Type B pancreatic cell (in vitro differentiated cells): Measurements from ENCODE around the gene KLHL22. TPM values are rescaled to one million over a fixed set of nuclear protein-coding genes. Genes with fewer than 3 reads are reported as not detected.

Source experiments
- DNase-seq: peaks from one replicate; pipeline ENCODE4 v3.0.0; 2021; ENCODE audit warnings: mixed read lengths; ENCODE audit not compliant: unreplicated experiment; ENCODE audit errors: extremely low spot score
- H3K27ac Mint-ChIP-seq: 2 replicates; pipeline ENCODE4 v1.8.0; 2021; ENCODE audit warnings: mild to moderate bottlenecking, mixed read lengths
- H3K27me3 Mint-ChIP-seq: 2 replicates; pipeline ENCODE4 v1.8.0; 2021; ENCODE audit warnings: mixed read lengths
- H3K36me3 Mint-ChIP-seq: 2 replicates; pipeline ENCODE4 v1.8.0; 2021; ENCODE audit warnings: mixed read lengths
- H3K4me1 Mint-ChIP-seq: one replicate; pipeline ENCODE4 v1.8.0; 2021; ENCODE audit warnings: mixed read lengths; ENCODE audit not compliant: unreplicated experiment
- H3K4me3 Mint-ChIP-seq: 2 replicates; pipeline ENCODE4 v1.8.0; 2021; ENCODE audit warnings: mild to moderate bottlenecking, mixed read lengths
- H3K9me3 Mint-ChIP-seq: 2 replicates; pipeline ENCODE4 v1.8.0; 2021; ENCODE audit warnings: mixed read lengths
- CTCF ChIP-seq: fragments of 200-600 bp; sonication (generic); conservative IDR thresholded peaks from 2 replicates; pipeline ENCODE4 v1.5.0; 2021; ENCODE audit warnings: antibody characterized with exemption, mild to moderate bottlenecking
- total RNA-seq: library from RNA; stranded (reverse); gene quantifications from 2 replicates; pipeline ENCODE4 v1.2.1, GENCODE V29; 2021; ENCODE audit warnings: low replicate concordance

Gene KLHL22
- total RNA-seq, 1 donor from 2014 or later = 38.8 TPM

DNA sequence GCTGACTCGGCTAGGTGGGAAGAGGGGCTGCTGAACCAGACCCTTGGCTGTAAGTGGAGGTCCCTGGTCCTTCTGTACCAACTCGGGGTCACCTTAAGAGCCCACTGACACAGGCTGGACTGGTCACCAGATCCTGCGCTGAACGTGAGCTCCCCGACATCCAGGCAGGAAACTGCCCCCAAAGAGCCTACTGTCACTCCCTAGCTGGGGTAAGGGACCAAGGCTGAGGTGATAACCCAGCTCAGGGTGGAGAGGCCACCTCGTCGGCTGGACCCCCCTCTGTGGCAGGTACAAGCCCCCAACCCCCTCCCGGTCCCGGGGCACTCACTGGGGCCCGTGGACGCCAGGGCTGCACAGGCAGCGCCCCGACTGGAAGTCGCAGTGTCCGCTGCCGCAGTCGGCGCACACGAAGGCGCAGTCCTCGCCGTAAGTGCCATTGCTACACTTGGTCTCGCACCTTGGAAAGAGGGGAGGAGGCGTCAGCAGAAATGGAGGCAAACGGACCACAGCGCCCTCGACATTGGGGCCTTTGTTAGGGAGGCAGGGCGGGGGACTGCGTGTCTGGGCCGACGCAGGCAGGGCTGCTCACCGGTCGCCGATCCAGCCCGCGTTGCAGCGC is 65.4 kb downstream of the KLHL22 start:
- DNase-seq = no peak
- no peak for TF ChIP-seq CTCF
- no peaks in the 10 kb centered on the region for H3K9me3 Mint-ChIP-seq
- H3K27ac Mint-ChIP-seq = no peak overlapping the region
- H3K27me3 Mint-ChIP-seq = peaks cover 37% of the 10 kb centered on the region
- H3K4me1 Mint-ChIP-seq = peaks cover 17% of the 10 kb centered on the region
- H3K36me3 Mint-ChIP-seq = peaks cover 21% of the 10 kb centered on the region
- no peak overlapping the region for H3K4me3 Mint-ChIP-seq

DNA sequence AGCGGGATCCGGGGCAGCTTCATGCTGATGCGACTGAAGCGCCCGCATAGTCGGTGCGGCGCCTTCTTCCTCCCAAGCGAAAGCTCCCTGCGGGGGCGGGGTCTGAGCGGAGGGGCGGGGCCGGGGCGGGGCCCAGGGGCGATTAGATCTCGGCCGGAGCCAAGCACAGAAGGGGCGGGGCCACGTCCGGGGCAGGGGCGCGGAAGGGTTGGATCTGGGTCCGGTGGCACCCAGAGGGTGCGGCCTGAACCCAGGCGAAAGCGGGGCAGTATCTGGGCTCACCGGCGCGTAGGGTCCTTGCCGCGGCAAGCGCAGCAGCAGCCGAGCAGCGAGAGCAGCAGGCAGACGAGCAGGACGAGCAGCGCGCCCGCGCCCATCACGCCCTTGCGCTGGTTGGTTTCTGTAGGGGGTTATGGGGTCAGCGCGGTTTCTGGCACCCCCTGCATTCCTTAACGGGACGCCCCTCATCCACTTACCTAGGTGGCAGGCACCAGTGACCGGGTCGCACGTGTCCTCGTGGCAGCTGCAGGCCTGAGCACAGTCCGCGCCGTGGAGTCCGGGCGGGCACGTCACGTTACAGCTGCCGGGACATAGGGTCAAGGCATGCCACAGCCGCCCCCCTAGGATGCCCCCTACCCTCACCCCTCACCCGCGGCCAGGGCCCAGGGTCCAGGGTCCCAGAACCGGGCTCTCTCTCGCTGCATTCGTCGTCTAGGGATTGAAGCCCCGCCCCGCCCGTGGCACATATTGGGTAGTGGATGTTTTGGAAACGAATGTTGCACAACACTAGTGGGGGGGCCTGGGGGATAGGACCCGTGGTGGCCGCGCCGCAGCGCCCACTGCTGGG is 66.1 kb downstream of the KLHL22 start:
- no peak overlapping the region for H3K4me3 Mint-ChIP-seq
- no peak for DNase-seq
- no peak for TF ChIP-seq CTCF

DNA sequence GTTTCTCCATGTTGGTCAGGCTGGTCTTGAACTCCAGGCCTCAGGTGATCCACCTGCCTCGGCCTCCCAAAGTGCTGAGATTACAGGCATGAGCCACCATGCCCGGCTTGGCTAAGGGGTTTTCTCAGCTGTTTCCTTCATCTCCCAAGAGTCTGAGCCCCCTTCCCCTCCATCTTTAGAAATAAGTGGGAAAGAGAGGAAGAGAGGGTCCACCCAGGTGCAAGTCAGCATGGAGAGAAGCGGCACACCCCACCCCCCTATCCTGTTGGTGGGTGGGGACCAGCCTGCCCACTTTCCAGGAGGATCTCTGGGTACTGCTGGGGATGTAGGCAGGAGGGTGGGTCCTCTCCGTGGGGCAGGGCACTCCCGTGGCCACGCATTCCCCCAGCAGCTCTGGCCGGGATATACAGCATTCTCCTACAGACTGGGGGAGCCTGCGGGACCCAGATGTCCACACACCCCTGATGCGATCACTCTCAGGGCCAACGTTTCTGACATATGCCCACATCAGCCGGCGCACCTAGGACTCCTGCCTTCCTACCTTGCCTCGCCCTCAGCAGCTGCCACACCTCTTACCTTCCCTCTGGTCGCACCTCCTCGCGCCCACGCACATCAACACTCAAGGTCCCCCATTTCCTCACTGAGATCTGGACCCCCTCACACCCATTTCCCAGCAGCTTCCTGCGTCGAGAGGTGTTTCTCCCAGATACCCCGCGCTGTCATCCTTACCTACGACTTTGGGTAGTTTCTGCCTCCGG is 66.9 kb downstream of the KLHL22 start:
- H3K4me3 Mint-ChIP-seq = peak overlapping the region; percentile 38
- no peak for DNase-seq
- H3K4me1 Mint-ChIP-seq = peaks cover 14% of the 10 kb centered on the region
- peaks cover 15% of the 10 kb centered on the region for H3K36me3 Mint-ChIP-seq
- no peak overlapping the region for H3K27ac Mint-ChIP-seq
- peaks cover 22% of the 10 kb centered on the region for H3K27me3 Mint-ChIP-seq
- no peak for TF ChIP-seq CTCF
- no peaks in the 10 kb centered on the region for H3K9me3 Mint-ChIP-seq

More for the DNA sequence above, 66.1 kb downstream of the KLHL22 start:
- peaks cover 15% of the 10 kb centered on the region for H3K36me3 Mint-ChIP-seq
- no peak overlapping the region for H3K27ac Mint-ChIP-seq
- peaks cover 30% of the 10 kb centered on the region for H3K27me3 Mint-ChIP-seq
- H3K9me3 Mint-ChIP-seq = no peaks in the 10 kb centered on the region
- H3K4me1 Mint-ChIP-seq = peaks cover 10% of the 10 kb centered on the region

- H3K4me3 Mint-ChIP-seq = no peak overlapping the region
- DNase-seq = no peak
- no peaks in the 10 kb centered on the region for H3K9me3 Mint-ChIP-seq
- H3K36me3 Mint-ChIP-seq = peaks cover 14% of the 10 kb centered on the region
- no peak overlapping the region for H3K27ac Mint-ChIP-seq
- peaks cover 20% of the 10 kb centered on the region for H3K27me3 Mint-ChIP-seq
- no peak for TF ChIP-seq CTCF
- H3K4me1 Mint-ChIP-seq = peaks cover 18% of the 10 kb centered on the region
These were observed 67.6 kb downstream of the KLHL22 start for GRCh38 chr22:20427945-20428417.

- no peak for TF ChIP-seq CTCF
- peaks cover 14% of the 10 kb centered on the region for H3K27me3 Mint-ChIP-seq
- peaks cover 17% of the 10 kb centered on the region for H3K4me1 Mint-ChIP-seq
- no peak for DNase-seq
- no peak overlapping the region for H3K4me3 Mint-ChIP-seq
- H3K36me3 Mint-ChIP-seq = peaks cover 12% of the 10 kb centered on the region
- no peak overlapping the region for H3K27ac Mint-ChIP-seq
- H3K9me3 Mint-ChIP-seq = no peaks in the 10 kb centered on the region
These were observed 68.3 kb downstream of the KLHL22 start for GRCh38 chr22:20427104-20427944.
